Measurements from ENCODE around the gene MEF2D.

DNA sequence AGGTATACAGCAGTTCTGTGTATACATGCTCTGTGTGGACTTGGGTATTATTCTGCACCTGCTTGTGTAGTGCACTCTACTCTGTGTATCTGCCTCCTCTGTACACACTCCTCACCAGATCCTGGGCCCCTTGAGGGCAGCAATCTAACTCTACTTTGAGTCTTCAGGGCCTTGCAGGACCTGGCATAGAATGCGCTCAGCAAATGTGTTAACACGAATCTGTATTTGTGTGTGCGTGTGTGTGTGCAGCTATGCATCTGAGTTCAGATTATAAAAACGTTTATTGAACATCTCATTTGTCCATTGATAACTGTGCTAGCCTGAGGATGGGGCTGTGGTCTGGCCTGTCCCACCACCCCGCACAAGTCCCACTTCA is 3.9 kb upstream of the MEF2D start:
- TF ChIP-seq, protein P1, sequence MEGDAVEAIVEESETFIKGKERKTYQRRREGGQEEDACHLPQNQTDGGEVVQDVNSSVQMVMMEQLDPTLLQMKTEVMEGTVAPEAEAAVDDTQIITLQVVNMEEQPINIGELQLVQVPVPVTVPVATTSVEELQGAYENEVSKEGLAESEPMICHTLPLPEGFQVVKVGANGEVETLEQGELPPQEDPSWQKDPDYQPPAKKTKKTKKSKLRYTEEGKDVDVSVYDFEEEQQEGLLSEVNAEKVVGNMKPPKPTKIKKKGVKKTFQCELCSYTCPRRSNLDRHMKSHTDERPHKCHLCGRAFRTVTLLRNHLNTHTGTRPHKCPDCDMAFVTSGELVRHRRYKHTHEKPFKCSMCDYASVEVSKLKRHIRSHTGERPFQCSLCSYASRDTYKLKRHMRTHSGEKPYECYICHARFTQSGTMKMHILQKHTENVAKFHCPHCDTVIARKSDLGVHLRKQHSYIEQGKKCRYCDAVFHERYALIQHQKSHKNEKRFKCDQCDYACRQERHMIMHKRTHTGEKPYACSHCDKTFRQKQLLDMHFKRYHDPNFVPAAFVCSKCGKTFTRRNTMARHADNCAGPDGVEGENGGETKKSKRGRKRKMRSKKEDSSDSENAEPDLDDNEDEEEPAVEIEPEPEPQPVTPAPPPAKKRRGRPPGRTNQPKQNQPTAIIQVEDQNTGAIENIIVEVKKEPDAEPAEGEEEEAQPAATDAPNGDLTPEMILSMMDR (optimal IDR thresholded peaks at IDR 0.05 in 1 of 3, IDR thresholded peaks at IDR 0.05 in 1 of 3, conservative IDR thresholded peaks at IDR 0.05 in 1 of 3; ENCODE audit: extremely low read depth in 1 of 3, insufficient read depth in 2 of 3, low read length in 3 of 3) = no peak
- TF ChIP-seq EZH2 (IDR thresholded peaks at IDR 0.05; ENCODE audit: low read length) = no peak

Data from keratinocyte (primary cell).